Measurements from ENCODE around the gene NALCN.

NALCN gene

GRCh38 chr13:101205408-101205807, 210.9 kb downstream of the NALCN start:
- no peak for DNase-seq (ENCODE audit: low read depth)

GRCh38 chr13:101204270-101205020, 211.9 kb downstream of the NALCN start:
- DNase-seq (ENCODE audit: low read depth), result no peak

GRCh38 chr13:101202590-101202989, 213.7 kb downstream of the NALCN start:
- DNase-seq (ENCODE audit: low read depth), result no peak

GRCh38 chr13:101190976-101191375, 225.3 kb downstream of the NALCN start:
- DNase-seq (ENCODE audit: low read depth), result no peak

GRCh38 chr13:101190337-101190736, 226.0 kb downstream of the NALCN start:
- no peak for DNase-seq (ENCODE audit: low read depth)

GRCh38 chr13:101185606-101186005, 230.7 kb downstream of the NALCN start:
- no peak for DNase-seq (ENCODE audit: low read depth)

GRCh38 chr13:101181076-101181685, 235.1 kb downstream of the NALCN start:
- DNase-seq (ENCODE audit: low read depth), result no peak

- DNase-seq (ENCODE audit: low read depth), result no peak
Observed at GRCh38 chr13:101179021-101179420, 237.3 kb downstream of the NALCN start.

- DNase-seq (ENCODE audit: low read depth), result no peak
Observed at GRCh38 chr13:101178406-101178805, 237.9 kb downstream of the NALCN start.

GRCh38 chr13:101170306-101170705, 246.0 kb downstream of the NALCN start:
- no peak for DNase-seq (ENCODE audit: low read depth)

- DNase-seq (ENCODE audit: low read depth), result no peak
Observed at GRCh38 chr13:101157261-101157660, 259.0 kb downstream of the NALCN start.

GRCh38 chr13:101155920-101156319, 260.4 kb downstream of the NALCN start:
- DNase-seq (ENCODE audit: low read depth), result no peak

GRCh38 chr13:101152184-101152583, 264.1 kb downstream of the NALCN start:
- no peak for DNase-seq (ENCODE audit: low read depth)

- DNase-seq (ENCODE audit: low read depth), result no peak
Observed at GRCh38 chr13:101150998-101151397, 265.3 kb downstream of the NALCN start.

GRCh38 chr13:101149735-101150384, 266.4 kb downstream of the NALCN start:
- DNase-seq (ENCODE audit: low read depth), result no peak

GRCh38 chr13:101146101-101146898, 270.0 kb downstream of the NALCN start:
- DNase-seq (ENCODE audit: low read depth), result no peak

- DNase-seq (ENCODE audit: low read depth), result no peak
Observed at GRCh38 chr13:101144808-101145419, 271.4 kb downstream of the NALCN start.

- no peak for DNase-seq (ENCODE audit: low read depth)
Observed at GRCh38 chr13:101140936-101141335, 275.4 kb downstream of the NALCN start.

- no peak for DNase-seq (ENCODE audit: low read depth)
Observed at GRCh38 chr13:101140087-101140770, 276.1 kb downstream of the NALCN start.

GRCh38 chr13:101139081-101139480, 277.2 kb downstream of the NALCN start:
- no peak for DNase-seq (ENCODE audit: low read depth)

GRCh38 chr13:101127741-101128353, 288.5 kb downstream of the NALCN start:
- DNase-seq (ENCODE audit: low read depth), result no peak
